Trophoblast cell (in vitro differentiated cells and primary cell): ENCODE measurements around the gene GPI.

Source experiments
- DNase-seq, 2 donors: peaks; one replicate each; pipeline ENCODE4 v3.0.0-alpha.2; 2016
- H2AFZ ChIP-seq: 2 replicates; pipeline ENCODE4 v1.6.1; 2013; ENCODE audit warnings: low read length, moderate library complexity, mild to moderate bottlenecking; ENCODE audit not compliant: insufficient read depth, poor library complexity
- H2AK5ac ChIP-seq: 2 replicates; pipeline ENCODE4 v1.6.1; 2013; ENCODE audit warnings: mild to moderate bottlenecking, low read length
- H2BK120ac ChIP-seq: 2 replicates; pipeline ENCODE4 v1.6.1; 2013; ENCODE audit warnings: low read length, mild to moderate bottlenecking, moderate library complexity; ENCODE audit not compliant: insufficient read depth, poor library complexity
- H2BK12ac ChIP-seq: 2 replicates; pipeline ENCODE4 v1.6.1; 2013; ENCODE audit warnings: mild to moderate bottlenecking, low read length, moderate library complexity
- H2BK5ac ChIP-seq: 2 replicates; pipeline ENCODE4 v1.6.1; 2013; ENCODE audit warnings: low read length, low read depth, moderate library complexity, mild to moderate bottlenecking; ENCODE audit not compliant: poor library complexity
- H3K14ac ChIP-seq: 2 replicates; pipeline ENCODE4 v1.6.1; 2013; ENCODE audit warnings: mild to moderate bottlenecking, low read length
- H3K18ac ChIP-seq: 2 replicates; pipeline ENCODE4 v1.6.1; 2013; ENCODE audit warnings: mild to moderate bottlenecking, low read length
- H3K23ac ChIP-seq: 2 replicates; pipeline ENCODE4 v1.6.1; 2013; ENCODE audit warnings: low read length
- H3K27ac ChIP-seq: 2 replicates; pipeline ENCODE4 v1.5.1; 2013; ENCODE audit warnings: low read depth, mild to moderate bottlenecking, inconsistent platforms, low read length, moderate library complexity
- H3K27me3 ChIP-seq: 2 replicates; pipeline ENCODE4 v1.6.1; 2013; ENCODE audit warnings: inconsistent platforms, mild to moderate bottlenecking, low read length, moderate library complexity; ENCODE audit not compliant: insufficient read depth
- H3K36me3 ChIP-seq, 2 experiments: 1 replicate in 1 of 2; 2 replicates in 1 of 2; pipeline ENCODE4 v1.6.1; 2013; ENCODE audit warnings: low read length in 2 of 2, mild to moderate bottlenecking in 2 of 2, moderate library complexity in 1 of 2; ENCODE audit not compliant: insufficient read depth in 2 of 2, control insufficient read depth in 1 of 2
- H3K4ac ChIP-seq: 2 replicates; pipeline ENCODE4 v1.6.1; 2013; ENCODE audit warnings: low read depth, mild to moderate bottlenecking, low read length, moderate library complexity
- H3K4me1 ChIP-seq, 2 experiments: 1 replicate in 1 of 2; 2 replicates in 1 of 2; pipeline ENCODE4 v1.6.1; 2013; ENCODE audit warnings: low read length in 2 of 2, mild to moderate bottlenecking in 2 of 2, moderate library complexity in 1 of 2; ENCODE audit not compliant: insufficient read depth in 2 of 2, control insufficient read depth in 1 of 2
- H3K4me2 ChIP-seq: 2 replicates; pipeline ENCODE4 v1.6.1; 2013; ENCODE audit warnings: inconsistent platforms, mild to moderate bottlenecking, low read length, moderate library complexity
- H3K4me3 ChIP-seq: 2 replicates; pipeline ENCODE4 v1.5.1; 2013; ENCODE audit warnings: mild to moderate bottlenecking, low read depth, low read length, inconsistent platforms
- H3K79me1 ChIP-seq: one replicate; pipeline ENCODE4 v1.6.1; 2013; ENCODE audit warnings: low read length
- H3K79me2 ChIP-seq: 2 replicates; pipeline ENCODE4 v1.6.1; 2013; ENCODE audit warnings: low read length, mild to moderate bottlenecking; ENCODE audit not compliant: control insufficient read depth, insufficient read depth, poor library complexity
- H3K9ac ChIP-seq: 2 replicates; pipeline ENCODE4 v1.6.1; 2013; ENCODE audit warnings: mild to moderate bottlenecking, low read length
- H3K9me3 ChIP-seq: 2 replicates; pipeline ENCODE4 v1.6.1; 2013; ENCODE audit warnings: low read depth, mild to moderate bottlenecking, control low read depth, inconsistent platforms, low read length; ENCODE audit not compliant: insufficient read depth
- H4K12ac ChIP-seq: 2 replicates; pipeline ENCODE4 v1.6.1; 2013; ENCODE audit warnings: low read depth, mild to moderate bottlenecking, low read length, moderate library complexity
- H4K8ac ChIP-seq: 2 replicates; pipeline ENCODE4 v1.6.1; 2013; ENCODE audit warnings: low read depth, mild to moderate bottlenecking, low read length, moderate library complexity
- H4K91ac ChIP-seq: one replicate; pipeline ENCODE4 v1.6.1; 2013; ENCODE audit warnings: low read depth, mild to moderate bottlenecking, low read length, moderate library complexity
- WGBS: extraction: QIAGEN DNeasy Blood & Tissue Kit; methylation state at CpG from one replicate; pipeline ENCODE4 v1.1.7; 2013; ENCODE audit warnings: missing lambda C conversion rate; ENCODE audit not compliant: insufficient read length, insufficient coverage; ENCODE audit errors: extremely low coverage; 5-methylcytosine and 5-hydroxymethylcytosine counted together

GPI gene

DNA sequence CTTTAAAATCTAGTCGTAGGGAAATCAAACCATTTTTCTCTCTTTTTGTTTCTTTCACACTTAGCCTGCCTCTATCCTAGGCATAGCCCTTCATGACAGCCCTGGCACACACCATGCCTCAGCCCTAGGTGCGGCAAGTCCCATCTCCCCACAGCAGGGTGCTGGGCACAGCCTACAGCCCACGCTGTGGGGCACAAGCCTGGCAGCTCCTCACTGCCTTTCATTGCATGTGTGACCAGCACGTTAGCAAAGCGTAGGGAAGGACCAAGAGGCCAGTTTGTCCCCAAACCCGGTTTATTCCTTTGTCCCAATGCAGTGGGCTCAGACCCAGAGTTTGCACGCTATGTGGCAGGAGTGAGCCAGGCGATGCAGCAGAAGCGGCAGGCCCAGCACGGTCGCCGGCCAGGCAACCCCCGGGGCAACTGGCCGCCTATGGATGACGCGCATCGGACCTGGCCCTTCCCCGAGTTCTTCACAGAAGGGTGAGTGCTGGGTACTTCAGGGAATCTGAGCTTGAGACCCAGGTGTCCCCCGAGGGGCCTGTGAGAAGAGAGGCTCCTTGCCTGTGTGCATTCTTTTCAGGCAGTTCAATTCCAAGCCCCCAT, 17.3 kb upstream of the GPI start:
- Histone ChIP-seq H3K79me1 (no peaks in the 10 kb centered on the region), H2BK120ac (no peak overlapping the region), H3K18ac (no peak overlapping the region), H3K4me3 (no peak overlapping the region), H3K4me2 (no peak overlapping the region), H2BK5ac (no peak overlapping the region), H3K23ac (no peak overlapping the region), H4K12ac (no peak overlapping the region), H2BK12ac (no peak overlapping the region), H3K79me2 (no peaks in the 10 kb centered on the region), H3K27me3 (no peaks in the 10 kb centered on the region), H4K8ac (no peak overlapping the region), H3K9ac (no peak overlapping the region), H2AFZ (no peak overlapping the region), H3K27ac (no peak overlapping the region), H4K91ac (no peak overlapping the region), H3K9me3 (peaks cover 5% of the 10 kb centered on the region), H3K36me3 (peaks cover 29 to 35% of the 10 kb centered on the region in 2 experiments), H3K4ac (no peak overlapping the region), H2AK5ac (no peak overlapping the region), H3K14ac (no peak overlapping the region), H3K4me1 (no peaks in the 10 kb centered on the region)
- DNase-seq: no peak
- no CpG with 5 or more reads among the region's 19 CpGs for WGBS

GRCh38 chr19:34348899-34349487, 16.0 kb upstream of the GPI start:
- Histone ChIP-seq H3K27ac (no peak overlapping the region), H4K12ac (no peak overlapping the region), H2BK12ac (no peak overlapping the region), H2AK5ac (no peak overlapping the region), H3K79me1 (no peaks in the 10 kb centered on the region), H3K14ac (no peak overlapping the region), H3K4me1 (no peaks in the 10 kb centered on the region), H3K23ac (no peak overlapping the region), H3K18ac (no peak overlapping the region), H3K79me2 (no peaks in the 10 kb centered on the region), H3K4ac (no peak overlapping the region), H4K91ac (no peak overlapping the region), H3K4me2 (no peak overlapping the region), H2BK120ac (no peak overlapping the region), H3K9me3 (peaks cover 5% of the 10 kb centered on the region), H3K27me3 (no peaks in the 10 kb centered on the region), H3K9ac (no peak overlapping the region), H2BK5ac (no peak overlapping the region), H3K36me3 (peaks cover 36 to 43% of the 10 kb centered on the region in 2 experiments), H2AFZ (no peak overlapping the region), H3K4me3 (no peak overlapping the region), H4K8ac (no peak overlapping the region)
- no CpG with 5 or more reads among the region's 11 CpGs for WGBS
- DNase-seq: no peak

GRCh38 chr19:34350161-34350561, 14.8 kb upstream of the GPI start:
- no peak overlapping the region for H4K91ac ChIP-seq
- no peak overlapping the region for H3K23ac ChIP-seq
- H3K4me1 ChIP-seq: no peaks in the 10 kb centered on the region
- H3K4ac ChIP-seq: no peak overlapping the region
- H2BK12ac ChIP-seq: no peak overlapping the region
- H3K27ac ChIP-seq: no peak overlapping the region
- no peak overlapping the region for H3K14ac ChIP-seq
- no peak overlapping the region for H3K18ac ChIP-seq
- DNase-seq: no peak
- H4K8ac ChIP-seq: no peak overlapping the region
- H4K12ac ChIP-seq: no peak overlapping the region
- peaks cover 5% of the 10 kb centered on the region for H3K9me3 ChIP-seq
- no peaks in the 10 kb centered on the region for H3K79me2 ChIP-seq
- WGBS: no CpG with 5 or more reads among the region's 7 CpGs
- H2AFZ ChIP-seq: no peak overlapping the region
- H3K4me3 ChIP-seq: no peak overlapping the region
- peaks cover 40 to 47% of the 10 kb centered on the region in 2 experiments for H3K36me3 ChIP-seq
- no peak overlapping the region for H2BK120ac ChIP-seq
- H2AK5ac ChIP-seq: no peak overlapping the region
- no peak overlapping the region for H3K4me2 ChIP-seq
- H3K79me1 ChIP-seq: no peaks in the 10 kb centered on the region
- no peaks in the 10 kb centered on the region for H3K27me3 ChIP-seq
- H3K9ac ChIP-seq: no peak overlapping the region
- H2BK5ac ChIP-seq: no peak overlapping the region

GRCh38 chr19:34351382-34351826, 13.6 kb upstream of the GPI start:
- H3K36me3 ChIP-seq: peaks cover 43 to 48% of the 10 kb centered on the region in 2 experiments
- H2BK5ac ChIP-seq: no peak overlapping the region
- H2BK120ac ChIP-seq: no peak overlapping the region
- H3K4ac ChIP-seq: no peak overlapping the region
- H2AFZ ChIP-seq: no peak overlapping the region
- DNase-seq: no peak
- no peaks in the 10 kb centered on the region for H3K79me1 ChIP-seq
- H3K4me3 ChIP-seq: no peak overlapping the region
- H3K27ac ChIP-seq: no peak overlapping the region
- H3K27me3 ChIP-seq: no peaks in the 10 kb centered on the region
- no peaks in the 10 kb centered on the region for H3K4me1 ChIP-seq
- peaks cover 4% of the 10 kb centered on the region for H3K9me3 ChIP-seq
- H4K91ac ChIP-seq: no peak overlapping the region
- no peak overlapping the region for H3K14ac ChIP-seq
- no peak overlapping the region for H4K12ac ChIP-seq
- H3K9ac ChIP-seq: no peak overlapping the region
- no peak overlapping the region for H3K4me2 ChIP-seq
- no peaks in the 10 kb centered on the region for H3K79me2 ChIP-seq
- no CpG with 5 or more reads among the region's 4 CpGs for WGBS
- H4K8ac ChIP-seq: no peak overlapping the region
- H2BK12ac ChIP-seq: no peak overlapping the region
- no peak overlapping the region for H2AK5ac ChIP-seq
- H3K18ac ChIP-seq: no peak overlapping the region
- H3K23ac ChIP-seq: no peak overlapping the region
